Skin of body (tissue), 2 donors: Measurements from ENCODE around the gene PRKCH. TPM values are rescaled to one million over a fixed set of nuclear protein-coding genes. Genes with fewer than 3 reads are reported as not detected.

ENCODE experiments used
- DNase-seq: peaks from one replicate; lab custom pipeline; 2025; lab: John Stamatoyannopoulos, UW
- total RNA-seq: library from RNA; depleted of rRNA; stranded (reverse); fragments of >200 nt; gene quantifications from one replicate; pipeline ENCODE4 v1.2.3, GENCODE V29; 2014

The PRKCH gene
- total RNA-seq, 1 donor from 2014 or later, result 50.0 TPM

GRCh38 chr14:61471297-61472005 is 150.1 kb downstream of the PRKCH start:
- no peak for DNase-seq

- DNase-seq, result no peak
These were observed 150.8 kb downstream of the PRKCH start for GRCh38 chr14:61472011-61472672.

- no peak for DNase-seq
These were observed 151.5 kb downstream of the PRKCH start for GRCh38 chr14:61472801-61473376.

GRCh38 chr14:61474015-61474414 is 152.6 kb downstream of the PRKCH start:
- no peak for DNase-seq

- DNase-seq, result no peak
These were observed 153.3 kb downstream of the PRKCH start for GRCh38 chr14:61474701-61475100.

- DNase-seq, result peak; percentile 28
These were observed 153.9 kb downstream of the PRKCH start for GRCh38 chr14:61475316-61475715.

- no peak for DNase-seq
These were observed 154.8 kb downstream of the PRKCH start for GRCh38 chr14:61476105-61476753.

- peak; percentile 53 for DNase-seq
These were observed 155.5 kb downstream of the PRKCH start for GRCh38 chr14:61476754-61477410.

- no peak for DNase-seq
These were observed 156.5 kb downstream of the PRKCH start for GRCh38 chr14:61477712-61478462.

- no peak for DNase-seq
These were observed 157.6 kb downstream of the PRKCH start for GRCh38 chr14:61478971-61479473.

GRCh38 chr14:61479746-61480502 is 158.5 kb downstream of the PRKCH start:
- DNase-seq, result no peak

- DNase-seq, result no peak
These were observed 159.4 kb downstream of the PRKCH start for GRCh38 chr14:61480704-61481285.

- no peak for DNase-seq
These were observed 160.3 kb downstream of the PRKCH start for GRCh38 chr14:61481701-61482100.

- DNase-seq, result no peak
These were observed 161.2 kb downstream of the PRKCH start for GRCh38 chr14:61482348-61483206.

- no peak for DNase-seq
These were observed 162.1 kb downstream of the PRKCH start for GRCh38 chr14:61483476-61483875.

- no peak for DNase-seq
These were observed 162.7 kb downstream of the PRKCH start for GRCh38 chr14:61484031-61484430.

- no peak for DNase-seq
These were observed 163.6 kb downstream of the PRKCH start for GRCh38 chr14:61484826-61485584.

- no peak for DNase-seq
These were observed 164.3 kb downstream of the PRKCH start for GRCh38 chr14:61485661-61486060.
